ENCODE data around the gene IZUMO1. TPM values are rescaled to one million over a fixed set of nuclear protein-coding genes. Genes with fewer than 3 reads are reported as not detected.

The IZUMO1 gene
- 1 to 10 TPM in 3 of 9 donors, under 1 TPM in 3, not detected in 3; 0.70 to 2.9 (median 1.4) TPM for total RNA-seq
- 1 to 10 TPM in 2 of 3 donors, under 1 TPM in 1; 0.59 to 1.2 (median 1.2) TPM for polyA plus RNA-seq
- long read RNA-seq, donor 1, result 0 reads
- long read RNA-seq, donor 2, result 0 reads
- long read RNA-seq, donor 3, result 0 reads
- long read RNA-seq, donor 4, result 0 reads
- long read RNA-seq, donor 5, partial matches to known transcripts, result 1 of 1 reads
- long read RNA-seq, donor 5, other reads (novel, unspliced or antisense), result 0 of 1 reads
- long read RNA-seq, donor 6, result 0 reads
- long read RNA-seq, donor 7, result 0 reads
- long read RNA-seq, donor 8, result 0 reads
- long read RNA-seq, donor 9, result 0 reads
- long read RNA-seq, donor 10, result 0 reads

DNA sequence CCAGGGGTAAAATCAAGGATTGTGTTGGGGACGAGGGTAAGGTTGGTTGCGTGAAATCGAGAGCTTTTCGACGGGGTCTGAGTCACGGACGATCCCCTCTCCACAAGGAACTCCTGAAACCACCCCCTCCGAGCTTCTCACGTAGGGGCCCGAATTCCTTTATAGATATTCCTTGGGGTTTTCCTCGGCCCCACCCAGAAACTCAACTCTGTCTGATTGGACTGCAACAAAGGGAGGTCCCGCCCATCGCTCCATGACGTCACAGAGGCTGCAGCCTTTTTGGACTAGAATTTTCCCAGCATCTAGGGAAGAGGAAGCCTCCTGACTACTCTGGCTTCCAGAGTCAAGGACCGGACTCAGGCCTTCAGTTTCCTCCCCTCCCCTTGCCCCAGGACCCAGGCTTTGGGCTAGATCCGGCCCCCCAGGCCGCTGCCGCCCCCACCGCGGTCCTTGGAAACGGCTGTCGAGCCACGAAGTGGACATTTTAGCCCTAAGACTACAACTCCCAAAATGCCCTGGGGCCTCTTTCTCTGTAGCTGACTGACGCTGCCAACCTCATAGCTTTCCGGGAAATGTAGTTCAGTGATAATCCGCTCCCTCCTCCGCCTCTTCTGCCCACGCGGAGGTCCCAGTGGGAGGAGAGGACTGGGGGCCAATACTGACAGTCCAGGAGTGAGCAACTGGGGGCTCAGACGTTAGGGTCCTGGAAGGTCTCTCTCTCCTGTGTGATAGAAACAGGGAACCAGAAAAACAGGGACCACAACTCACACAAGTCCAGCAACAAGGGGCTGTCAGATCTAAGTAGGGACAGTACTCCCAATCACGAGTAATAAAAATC, at the start of gene IZUMO1:
Gene IZUMO1 (minus strand): TSS at position 172 of the 838 bp plus-strand sequence. CDS start 1,050 bp downstream, outside the sequence.
- 10 to 23% (median 16%) methylated on average over 21 to 31 of the region's 31 CpGs for WGBS, 4 donors
- no peaks in the 10 kb centered on the region for H3K9me3 ChIP-seq (replicated peaks in 1 of 3)
- H3K27ac ChIP-seq, result peak within 1 kb of the TSS in 4 of 5 donors; percentile 58 to 88 (median 72)
- H3K36me3 ChIP-seq (replicated peaks in 1 of 2), result no peaks in the 10 kb centered on the region
- TF ChIP-seq, protein P1, sequence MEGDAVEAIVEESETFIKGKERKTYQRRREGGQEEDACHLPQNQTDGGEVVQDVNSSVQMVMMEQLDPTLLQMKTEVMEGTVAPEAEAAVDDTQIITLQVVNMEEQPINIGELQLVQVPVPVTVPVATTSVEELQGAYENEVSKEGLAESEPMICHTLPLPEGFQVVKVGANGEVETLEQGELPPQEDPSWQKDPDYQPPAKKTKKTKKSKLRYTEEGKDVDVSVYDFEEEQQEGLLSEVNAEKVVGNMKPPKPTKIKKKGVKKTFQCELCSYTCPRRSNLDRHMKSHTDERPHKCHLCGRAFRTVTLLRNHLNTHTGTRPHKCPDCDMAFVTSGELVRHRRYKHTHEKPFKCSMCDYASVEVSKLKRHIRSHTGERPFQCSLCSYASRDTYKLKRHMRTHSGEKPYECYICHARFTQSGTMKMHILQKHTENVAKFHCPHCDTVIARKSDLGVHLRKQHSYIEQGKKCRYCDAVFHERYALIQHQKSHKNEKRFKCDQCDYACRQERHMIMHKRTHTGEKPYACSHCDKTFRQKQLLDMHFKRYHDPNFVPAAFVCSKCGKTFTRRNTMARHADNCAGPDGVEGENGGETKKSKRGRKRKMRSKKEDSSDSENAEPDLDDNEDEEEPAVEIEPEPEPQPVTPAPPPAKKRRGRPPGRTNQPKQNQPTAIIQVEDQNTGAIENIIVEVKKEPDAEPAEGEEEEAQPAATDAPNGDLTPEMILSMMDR (IDR thresholded peaks at IDR 0.05), result no peak
- peak in 1 of 2 donors; percentile 28 for TF ChIP-seq POLR2A (IDR thresholded peaks at IDR 0.05)
- H3K4me1 ChIP-seq (replicated peaks in 1 of 2), result peaks cover 0 to 7% of the 10 kb centered on the region in 2 donors
- DNase-seq, result peak; percentile 76 to 95 (median 88)
- peak within 1 kb of the TSS in 2 of 4 donors; percentile 21 to 52 for H3K4me3 ChIP-seq
- H3K27me3 ChIP-seq, result no peaks in the 10 kb centered on the region
- intact Hi-C loops (cut with DNase I), result no loop called here

DNA sequence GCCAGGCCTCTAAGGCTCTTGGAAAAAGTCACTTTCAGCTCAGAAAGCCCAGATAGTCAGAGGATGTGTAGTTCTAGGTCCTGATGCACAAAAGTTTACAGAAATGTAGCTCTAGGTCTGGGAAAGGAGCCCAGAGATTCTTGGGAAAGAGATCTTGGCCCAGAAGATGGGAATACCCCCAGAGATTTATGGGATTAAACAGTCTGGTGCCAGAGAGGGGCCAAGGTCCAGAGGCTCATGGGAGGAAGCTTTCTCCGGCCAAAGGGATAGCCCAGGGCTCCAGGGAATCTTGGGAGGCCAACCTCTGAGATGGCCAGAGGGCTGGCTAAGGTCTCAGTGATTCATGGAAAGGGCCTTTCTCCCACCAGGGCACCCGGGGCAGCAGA, 49.0 kb upstream of the IZUMO1 start:
- no peaks in the 10 kb centered on the region for H3K36me3 ChIP-seq (replicated peaks in 1 of 2)
- peaks cover 0 to 11% of the 10 kb centered on the region in 2 donors for H3K4me1 ChIP-seq (replicated peaks in 1 of 2)
- no peak overlapping the region for H3K4me3 ChIP-seq
- intact Hi-C loops (cut with DNase I), result loop anchor here (2.0 to 5.0 kb wide), 4 partner anchors 37 to 177 kb away; no protein-coding TSS in a partner anchor
- H3K9me3 ChIP-seq (replicated peaks in 1 of 3), result no peaks in the 10 kb centered on the region
- H3K27me3 ChIP-seq, result no peaks in the 10 kb centered on the region
- peak in 4 of 7 donors; percentile 46 to 79 (median 59) for DNase-seq
- H3K27ac ChIP-seq, result peak overlapping the region in 4 of 5 donors; percentile 55 to 93 (median 82)
- 13 to 41% (median 32%) methylated on average over 1 to 2 of the region's 2 CpGs for WGBS, 4 donors
- TF ChIP-seq POLR2A (IDR thresholded peaks at IDR 0.05), result no peak
- TF ChIP-seq, protein P1 (IDR thresholded peaks at IDR 0.05), result no peak

DNA sequence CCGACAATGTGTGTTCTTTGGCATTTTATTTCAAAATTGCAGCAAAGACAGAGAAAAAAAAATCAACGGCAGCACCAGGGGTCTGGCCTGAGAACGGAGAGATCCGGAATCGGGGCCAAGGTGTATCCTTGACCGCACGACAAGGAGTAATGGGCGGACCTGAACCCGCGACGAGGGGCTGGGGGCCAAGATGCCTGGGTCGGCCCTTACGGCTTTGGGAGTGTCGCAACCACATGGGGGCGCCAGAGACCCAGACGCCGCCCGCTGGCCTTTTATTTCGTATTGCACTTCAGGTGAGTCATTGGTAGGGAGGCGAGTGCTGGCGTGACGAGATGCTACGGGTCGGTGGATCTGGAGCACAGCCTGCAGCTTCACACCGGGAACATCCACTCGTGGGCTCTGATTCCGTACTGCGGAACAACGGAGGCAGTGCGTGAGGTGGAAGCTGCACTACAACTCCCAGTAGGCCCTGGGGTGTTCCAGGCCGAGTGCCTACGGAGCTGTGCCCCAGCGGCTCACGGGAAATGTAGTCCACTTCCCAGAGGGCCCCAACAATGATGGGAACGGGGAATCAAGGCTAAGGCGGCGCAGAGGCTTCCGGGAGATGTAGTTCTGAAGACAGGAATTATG, 48.5 kb upstream of the IZUMO1 start:
- Histone ChIP-seq H3K36me3 (replicated peaks in 1 of 2) (no peaks in the 10 kb centered on the region), H3K4me1 (replicated peaks in 1 of 2) (peaks cover 0 to 11% of the 10 kb centered on the region in 2 donors), H3K27ac (peak overlapping the region; percentile 26 to 93 (median 77)), H3K9me3 (replicated peaks in 1 of 3) (no peaks in the 10 kb centered on the region), H3K27me3 (no peaks in the 10 kb centered on the region), H3K4me3 (peak overlapping the region in 2 of 4 donors; percentile 7 to 28)
- 0 to 3% (median 1%) methylated on average over 15 to 38 of the region's 38 CpGs for WGBS, 4 donors
- intact Hi-C loops (cut with DNase I), result loop anchor here (2.0 to 5.0 kb wide), 4 partner anchors 38 to 177 kb away; no protein-coding TSS in a partner anchor
- peak in 1 of 2 donors; percentile 12 for TF ChIP-seq POLR2A (IDR thresholded peaks at IDR 0.05)
- TF ChIP-seq, protein P1 (IDR thresholded peaks at IDR 0.05), result peak; percentile 85 to 99 (median 96)
- peak; percentile 91 to 98 (median 95) for DNase-seq
